Aorta (tissue), 5 donors: ENCODE data around the gene MYO18B. TPM values are rescaled to one million over a fixed set of nuclear protein-coding genes. Genes with fewer than 3 reads are reported as not detected.
A peak's percentile ranks its signal among the peaks of the same experiment; 100 is the strongest.

Experiments used
- ATAC-seq: fragments of 200-7000 bp; cut with Tn5 transposase; one replicate; pipeline ENCODE4 v1.9.1; 2022; ENCODE audit warnings: moderate library complexity; ENCODE audit not compliant: low FRiP score
- DNase-seq, 2 donors: peaks; one replicate each; pipeline ENCODE4 v3.0.0-alpha.2; 2020
- H3K27ac ChIP-seq, 2 donors: one replicate each; pipeline ENCODE4 v1.5.1; 2013; ENCODE audit warnings: low read length in 2 of 2, mild to moderate bottlenecking in 2 of 2, moderate library complexity in 2 of 2, control low read depth in 1 of 2, inconsistent platforms in 1 of 2, low read depth in 1 of 2
- H3K27me3 ChIP-seq, 2 donors: one replicate each; pipeline ENCODE4 v1.6.1; 2013; ENCODE audit warnings: control low read depth in 1 of 2, low read length in 1 of 2, mild to moderate bottlenecking in 1 of 2, moderate library complexity in 1 of 2; ENCODE audit not compliant: insufficient read depth in 2 of 2, control insufficient read depth in 1 of 2
- H3K36me3 ChIP-seq, 2 donors: one replicate each; pipeline ENCODE4 v1.6.1; 2013; ENCODE audit warnings: control low read depth in 1 of 2, low read length in 1 of 2, mild to moderate bottlenecking in 1 of 2; ENCODE audit not compliant: insufficient read depth in 2 of 2, control insufficient read depth in 1 of 2
- H3K4me1 ChIP-seq, 2 donors: one replicate each; pipeline ENCODE4 v1.6.1; 2013; ENCODE audit warnings: low read length in 2 of 2, control low read depth in 1 of 2, mild to moderate bottlenecking in 1 of 2, moderate library complexity in 1 of 2; ENCODE audit not compliant: insufficient read depth in 2 of 2, control insufficient read depth in 1 of 2
- H3K4me3 ChIP-seq, 2 donors: one replicate each; pipeline ENCODE4 v1.5.1; 2013; ENCODE audit warnings: low read length in 2 of 2, control low read depth in 1 of 2, mild to moderate bottlenecking in 1 of 2
- H3K9me3 ChIP-seq: one replicate; pipeline ENCODE4 v1.6.1; 2013; ENCODE audit warnings: mild to moderate bottlenecking, low read length; ENCODE audit not compliant: control insufficient read depth
- WGBS, 2 donors: extraction: QIAGEN DNeasy Blood & Tissue Kit; methylation state at CpG; one replicate each; pipeline ENCODE4 v1.1.7; 2013; 5-methylcytosine and 5-hydroxymethylcytosine counted together
- intact Hi-C, 2 donors: fragments of 100-400 bp; cut with DNase I; formaldehyde crosslinking; loops; one replicate each; pipeline versions ENCODE4 v1.14.2 to v1.15.0; 2022
- polyA plus RNA-seq, 2 donors: library from polyadenylated mRNA; stranded (reverse); fragments of 200-250 nt; gene quantifications; one replicate each; pipeline ENCODE4 v1.2.3, GENCODE V29; 2013
- total RNA-seq, 2 donors: library from RNA; stranded (reverse); fragmentation: NEBNext Ultra II Directional; extraction: Animal tissue kit (Norgen Biotek cat#: 25700); gene quantifications; one replicate each; pipeline ENCODE4 v1.2.1, GENCODE V29; 2021
- donor health status: healthy with polysubstance abuse.
- donor health status: Bipolar disorder and iron deficiency.
- donor health status: DM: no; HTN: no; CAD: no.
- donor health status: DM: no; HTN: no; CAD: no.
- donor health status: DM: yes; HTN: yes; CAD: no.

The MYO18B gene
- total and polyA plus RNA-seq, 4 donors = 10.1 to 31.6 (median 22.1) TPM

GRCh38 chr22:25722626-25723025, 19.4 kb upstream of the MYO18B start:
- no peak overlapping the region for H3K4me3 ChIP-seq
- no peaks in the 10 kb centered on the region for H3K27me3 ChIP-seq
- WGBS, 2 donors = 96 to 99% methylated on average over 3 of the region's 3 CpGs
- ATAC-seq (no peak), DNase-seq (no peak)
- H3K9me3 ChIP-seq = no peaks in the 10 kb centered on the region
- intact Hi-C loops = no loop called here
- H3K4me1 ChIP-seq = peaks cover 0 to 2% of the 10 kb centered on the region in 2 donors
- H3K36me3 ChIP-seq = no peaks in the 10 kb centered on the region
- H3K27ac ChIP-seq = no peak overlapping the region

- intact Hi-C loops = no loop called here
- WGBS, 2 donors = 35 to 38% methylated on average over 4 of the region's 4 CpGs
- ATAC-seq (no peak), DNase-seq (no peak)
- Histone ChIP-seq H3K9me3 (no peaks in the 10 kb centered on the region), H3K4me1 (no peaks in the 10 kb centered on the region), H3K27ac (no peak overlapping the region), H3K36me3 (no peaks in the 10 kb centered on the region), H3K4me3 (no peak overlapping the region), H3K27me3 (no peaks in the 10 kb centered on the region)
Observed at GRCh38 chr22:25726241-25726640, 15.7 kb upstream of the MYO18B start.

- Histone ChIP-seq H3K4me1 (no peaks in the 10 kb centered on the region), H3K27me3 (no peaks in the 10 kb centered on the region), H3K27ac (no peak overlapping the region), H3K4me3 (no peak overlapping the region), H3K9me3 (no peaks in the 10 kb centered on the region), H3K36me3 (no peaks in the 10 kb centered on the region)
- WGBS, 2 donors = 96% methylated on average over 7 of the region's 7 CpGs
- DNase-seq = no peak
- ATAC-seq = no peak
- intact Hi-C loops = no loop called here
Observed at GRCh38 chr22:25728071-25728470, 13.9 kb upstream of the MYO18B start.

GRCh38 chr22:25729016-25729995, 12.7 kb upstream of the MYO18B start:
- no peak for DNase-seq
- 79 to 83% methylated on average over 19 of the region's 19 CpGs for WGBS, 2 donors
- ATAC-seq = no peak
- no peak overlapping the region for H3K4me3 ChIP-seq
- H3K27ac ChIP-seq = no peak overlapping the region
- H3K4me1 ChIP-seq = no peaks in the 10 kb centered on the region
- intact Hi-C loops = no loop called here
- no peaks in the 10 kb centered on the region for H3K27me3 ChIP-seq
- H3K9me3 ChIP-seq = no peaks in the 10 kb centered on the region
- no peaks in the 10 kb centered on the region for H3K36me3 ChIP-seq

- no peaks in the 10 kb centered on the region for H3K27me3 ChIP-seq
- H3K9me3 ChIP-seq = no peaks in the 10 kb centered on the region
- ATAC-seq (no peak), DNase-seq (no peak)
- no peak overlapping the region for H3K27ac ChIP-seq
- intact Hi-C loops = no loop called here
- H3K4me3 ChIP-seq = no peak overlapping the region
- no peaks in the 10 kb centered on the region for H3K36me3 ChIP-seq
- WGBS, 2 donors = 61 to 71% methylated on average over 2 of the region's 2 CpGs
- no peaks in the 10 kb centered on the region for H3K4me1 ChIP-seq
Observed at GRCh38 chr22:25735650-25736049, 6.3 kb upstream of the MYO18B start.

GRCh38 chr22:25736378-25737011, 5.5 kb upstream of the MYO18B start:
- Histone ChIP-seq H3K4me3 (no peak overlapping the region), H3K27ac (no peak overlapping the region), H3K36me3 (no peaks in the 10 kb centered on the region), H3K4me1 (peaks cover 0 to 2% of the 10 kb centered on the region in 2 donors), H3K9me3 (no peaks in the 10 kb centered on the region), H3K27me3 (no peaks in the 10 kb centered on the region)
- WGBS, 2 donors = 90 to 93% methylated on average over 9 of the region's 9 CpGs
- DNase-seq (no peak), ATAC-seq (no peak)
- intact Hi-C loops = no loop called here

GRCh38 chr22:25739659-25740344, 2.2 kb upstream of the MYO18B start:
- intact Hi-C loops = no loop called here
- Histone ChIP-seq H3K27ac (no peak overlapping the region), H3K36me3 (no peaks in the 10 kb centered on the region), H3K27me3 (no peaks in the 10 kb centered on the region), H3K9me3 (no peaks in the 10 kb centered on the region), H3K4me3 (no peak overlapping the region), H3K4me1 (peaks cover 0 to 2% of the 10 kb centered on the region in 2 donors)
- DNase-seq (no peak), ATAC-seq (no peak)
- WGBS, 2 donors = 82 to 95% methylated on average over 11 of the region's 11 CpGs

- no peaks in the 10 kb centered on the region for H3K9me3 ChIP-seq
- H3K36me3 ChIP-seq = no peaks in the 10 kb centered on the region
- no peaks in the 10 kb centered on the region for H3K27me3 ChIP-seq
- H3K27ac ChIP-seq = peak overlapping the region; percentile 83 to 91
- intact Hi-C loops = no loop called here
- ATAC-seq = no peak
- no peak for DNase-seq
- H3K4me1 ChIP-seq = peaks cover 0 to 8% of the 10 kb centered on the region in 2 donors
- H3K4me3 ChIP-seq = peak overlapping the region; percentile 73 to 85
- 30 to 40% methylated on average over 6 of the region's 6 CpGs for WGBS, 2 donors
Observed at GRCh38 chr22:25742918-25743708, 1.1 kb downstream of the MYO18B start.
